H54 (cell line): ENCODE measurements around the gene ADRA2C.

Experiments used
- DNase-seq: peaks from one replicate; pipeline ENCODE4 v3.0.0; 2011; ENCODE audit warnings: low spot score, mixed read lengths; ENCODE audit not compliant: insufficient read length
- FAIRE-seq: peaks from 3 replicates; lab custom pipeline; 2011; peaks lifted over from hg19 to GRCh38; lab: Jason Lieb, UNC
- POLR2A ChIP-seq: IDR thresholded peaks from 2 replicates; pipeline ENCODE4 v1.6.1; 2011; ENCODE audit warnings: low read depth, mild to moderate bottlenecking, low read length

Gene ADRA2C

DNA sequence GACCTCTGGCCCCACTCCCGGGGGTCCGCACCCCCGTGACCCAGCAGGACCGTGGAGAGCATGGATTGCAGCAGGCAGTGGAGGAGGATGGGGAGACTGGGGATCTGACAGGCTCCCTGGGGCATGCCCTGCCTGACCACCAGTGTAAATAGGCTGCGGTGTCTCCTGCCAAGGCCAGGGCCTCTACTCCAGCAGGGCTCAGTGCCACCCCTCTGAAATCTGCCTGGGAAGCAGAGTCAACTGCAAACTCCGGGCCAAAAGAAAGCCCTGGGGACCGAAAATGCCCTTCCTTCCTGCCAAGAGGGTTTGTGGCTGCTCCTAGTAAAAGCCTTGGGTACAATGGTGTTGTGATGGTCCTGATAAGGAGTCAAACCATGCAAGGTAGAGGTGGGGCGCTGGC, 6.4 kb downstream of the ADRA2C start:
- FAIRE-seq (no peak), DNase-seq (no peak)
- no peak for TF ChIP-seq POLR2A

DNA sequence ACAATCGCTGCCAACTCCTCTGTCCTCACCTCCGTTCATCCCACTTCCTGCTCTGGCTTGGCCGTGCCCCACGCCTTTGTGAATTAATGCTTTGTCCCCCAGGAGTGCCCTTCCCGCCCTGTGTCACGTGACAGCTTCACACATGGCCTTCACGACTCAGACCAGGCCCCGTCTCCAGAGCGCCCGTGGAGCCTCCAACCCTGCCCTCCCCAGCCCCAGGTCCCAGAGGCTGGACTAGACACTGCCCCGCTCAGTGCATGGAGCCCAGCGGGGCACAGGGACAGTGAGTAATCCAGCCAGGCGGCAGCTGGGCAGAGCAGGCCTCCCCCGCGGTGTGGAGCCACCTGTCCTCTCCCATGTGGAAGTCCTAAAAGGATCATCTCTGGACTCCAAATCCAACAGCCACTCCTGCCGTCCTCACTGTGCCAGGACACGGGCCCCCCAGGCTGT, 7.4 kb downstream of the ADRA2C start:
- peak; percentile 28 for DNase-seq
- no peak for TF ChIP-seq POLR2A
- no peak for FAIRE-seq

DNA sequence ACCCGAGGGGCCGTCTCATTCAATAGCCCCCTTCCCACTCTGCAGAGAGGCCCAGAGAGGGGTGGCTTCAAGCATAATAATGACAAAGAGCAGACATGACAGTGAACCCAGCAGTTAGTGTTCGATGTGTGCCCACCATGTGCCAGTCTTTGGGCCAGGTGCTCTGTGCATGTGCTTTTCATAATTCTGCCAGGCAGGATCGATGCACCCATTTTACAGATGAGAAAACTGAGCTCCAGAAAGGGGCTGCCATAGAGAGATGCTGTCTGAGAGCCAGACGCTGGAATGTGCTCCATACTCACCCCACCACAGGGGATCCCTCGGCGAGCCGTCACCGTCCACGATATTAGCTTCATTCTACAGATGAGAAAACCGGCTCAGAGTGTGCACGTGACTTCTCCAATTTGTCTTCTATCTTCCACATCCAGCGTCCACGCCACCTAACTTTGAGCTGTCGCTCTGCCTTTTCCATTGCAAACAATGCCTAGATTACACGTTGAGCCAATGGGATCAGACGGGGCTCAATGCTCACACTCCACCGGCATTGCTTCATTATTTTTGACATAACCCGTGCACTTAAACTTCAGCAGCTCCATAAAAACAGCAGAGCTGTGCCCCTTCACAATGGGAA, 8.2 kb downstream of the ADRA2C start:
- no peak for FAIRE-seq
- no peak for TF ChIP-seq POLR2A

DNA sequence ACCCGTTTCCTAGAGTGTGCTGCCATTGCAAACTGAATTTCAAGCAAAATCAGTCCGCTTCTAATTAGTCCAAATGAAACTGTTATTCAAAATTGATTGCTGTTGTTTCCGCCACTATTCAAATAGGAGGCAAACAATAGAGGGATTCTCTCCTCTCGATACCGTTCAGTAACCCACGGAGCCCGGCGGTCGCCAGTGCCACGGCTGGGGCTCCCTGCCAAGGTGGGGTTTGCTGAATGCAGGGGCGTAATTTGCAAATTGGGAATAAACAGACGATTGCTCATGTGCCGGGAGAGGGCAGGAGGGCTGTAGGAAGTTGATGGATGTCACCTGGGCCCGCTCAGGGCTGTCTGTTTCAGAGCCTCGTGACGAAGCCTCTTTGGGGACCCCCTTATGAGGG, 8.8 kb downstream of the ADRA2C start:
- DNase-seq = no peak
- no peak for FAIRE-seq
- TF ChIP-seq POLR2A = no peak

More for the DNA sequence above, 8.2 kb downstream of the ADRA2C start:
- no peak for DNase-seq

DNA sequence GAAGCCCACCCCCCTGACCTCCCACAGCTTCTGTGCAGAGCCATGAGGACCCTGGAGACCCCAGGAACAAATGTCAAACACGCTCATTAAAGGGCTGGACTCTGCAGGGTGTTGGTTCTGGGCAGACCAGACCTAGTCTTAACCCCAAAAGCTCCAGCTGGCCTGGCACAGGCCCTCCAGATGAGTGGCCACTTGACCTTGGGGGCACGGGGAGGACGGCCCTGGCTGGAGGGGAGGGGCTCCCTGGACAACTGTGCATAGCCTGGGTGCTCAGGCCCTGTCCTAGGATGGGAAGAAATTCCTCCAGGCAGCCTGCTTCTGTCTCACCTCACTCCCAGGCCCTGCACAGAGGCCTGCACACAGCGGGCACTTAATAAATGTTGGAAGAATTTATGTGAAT, 9.4 kb downstream of the ADRA2C start:
- DNase-seq = no peak
- TF ChIP-seq POLR2A = no peak
- FAIRE-seq = no peak

DNA sequence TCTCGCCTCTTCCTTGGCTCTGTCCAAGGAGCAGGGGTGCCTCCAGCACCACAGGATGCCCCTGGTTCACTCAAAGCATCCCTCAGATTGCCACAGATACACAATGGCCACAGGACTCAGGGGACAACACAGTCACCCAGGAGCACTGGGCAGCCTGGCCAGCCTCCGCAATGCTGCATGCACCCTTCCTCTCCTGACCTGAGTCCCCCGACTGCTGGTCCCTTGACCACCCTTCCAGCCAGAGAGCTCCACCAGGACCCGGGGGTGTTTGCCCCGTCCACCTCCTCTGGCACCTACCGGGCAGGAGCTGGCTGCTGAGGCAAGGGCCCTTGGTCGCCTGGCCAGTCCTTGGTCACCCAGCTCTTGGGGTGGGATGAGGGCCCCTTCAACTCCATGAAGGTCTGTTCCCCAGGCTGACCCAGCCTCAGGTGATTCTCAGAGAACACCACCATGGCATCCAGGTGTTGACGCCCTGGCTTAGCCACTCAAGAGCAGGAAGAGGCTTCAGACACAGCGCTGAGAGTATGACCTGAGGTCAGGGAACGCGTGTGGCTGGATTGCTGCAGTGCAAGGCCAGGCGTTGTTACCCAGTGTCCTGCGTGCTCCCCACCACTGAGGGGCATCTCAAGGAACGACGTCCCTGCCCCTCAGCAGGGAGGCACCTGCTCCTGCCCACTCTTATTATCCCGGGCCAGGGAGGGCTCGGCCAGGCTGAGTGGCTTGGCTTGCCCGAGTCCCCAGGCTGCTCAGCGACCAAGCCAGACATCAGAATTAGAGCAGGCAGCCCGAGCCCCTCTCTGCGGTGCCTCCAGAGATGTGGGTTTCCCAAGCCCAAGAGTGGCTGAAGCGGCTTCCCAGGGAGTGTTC, 10.2 kb downstream of the ADRA2C start:
- no peak for FAIRE-seq
- no peak for TF ChIP-seq POLR2A

DNA sequence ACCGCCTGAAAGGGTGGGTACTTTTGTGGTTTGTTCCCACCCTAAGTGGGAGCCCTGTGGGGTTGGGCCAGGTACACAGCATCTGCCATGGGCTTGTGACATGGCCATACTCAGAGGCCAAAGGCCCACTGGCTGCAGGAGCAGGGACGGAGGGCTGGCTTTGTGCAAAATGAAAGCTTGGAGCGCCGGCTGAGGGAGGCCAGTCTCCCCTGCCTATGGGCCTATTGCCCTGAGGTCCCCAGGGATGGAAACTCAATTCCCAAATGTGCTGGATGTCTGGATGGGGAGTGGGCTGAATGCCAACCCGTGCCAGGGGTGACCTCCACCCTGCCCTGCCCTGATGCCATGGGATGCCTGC, 10.8 kb downstream of the ADRA2C start:
- DNase-seq = no peak
- no peak for FAIRE-seq
- TF ChIP-seq POLR2A = no peak

More for the DNA sequence above, 10.2 kb downstream of the ADRA2C start:
- DNase-seq = no peak

DNA sequence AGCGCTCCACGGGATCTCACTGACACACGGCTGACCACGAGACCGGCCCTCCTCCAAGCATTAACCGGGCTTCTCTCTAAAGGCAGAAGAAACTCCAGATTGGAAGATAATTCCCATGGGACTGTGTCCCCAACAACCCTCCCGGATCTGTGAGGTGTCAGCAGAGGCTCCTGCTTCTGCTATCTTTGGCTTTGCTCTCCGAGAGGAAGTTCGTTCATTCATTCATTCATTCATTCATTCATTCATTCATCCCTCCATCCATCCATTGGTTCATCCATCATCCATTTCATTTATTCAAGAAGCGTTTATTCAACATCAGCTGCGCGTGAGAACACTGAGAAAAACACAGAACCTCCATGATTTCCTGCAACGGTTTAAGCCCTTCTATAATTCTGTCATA, 11.5 kb downstream of the ADRA2C start:
- FAIRE-seq = no peak
- DNase-seq = no peak
- no peak for TF ChIP-seq POLR2A

DNA sequence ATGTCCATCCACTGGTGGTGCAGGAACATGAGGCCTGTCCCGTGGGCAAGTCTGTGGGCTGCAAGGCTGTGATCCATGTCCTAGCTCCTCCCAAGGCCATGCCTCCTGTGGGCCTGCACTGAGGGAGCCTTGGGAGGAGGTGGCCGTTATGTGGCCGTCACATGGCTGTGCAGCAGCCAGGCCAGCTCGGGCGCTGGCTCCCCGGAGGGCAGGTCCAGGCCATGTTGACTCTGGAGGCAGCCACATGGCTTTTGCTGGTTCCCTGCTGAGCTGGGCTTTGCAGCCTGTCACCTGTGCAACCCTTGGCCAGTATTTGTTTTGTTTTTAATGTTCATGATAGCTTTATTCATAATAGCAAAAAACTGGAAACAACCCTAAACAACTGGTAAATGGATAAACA, 13.3 kb downstream of the ADRA2C start:
- no peak for FAIRE-seq
- no peak for DNase-seq
- TF ChIP-seq POLR2A = no peak

DNA sequence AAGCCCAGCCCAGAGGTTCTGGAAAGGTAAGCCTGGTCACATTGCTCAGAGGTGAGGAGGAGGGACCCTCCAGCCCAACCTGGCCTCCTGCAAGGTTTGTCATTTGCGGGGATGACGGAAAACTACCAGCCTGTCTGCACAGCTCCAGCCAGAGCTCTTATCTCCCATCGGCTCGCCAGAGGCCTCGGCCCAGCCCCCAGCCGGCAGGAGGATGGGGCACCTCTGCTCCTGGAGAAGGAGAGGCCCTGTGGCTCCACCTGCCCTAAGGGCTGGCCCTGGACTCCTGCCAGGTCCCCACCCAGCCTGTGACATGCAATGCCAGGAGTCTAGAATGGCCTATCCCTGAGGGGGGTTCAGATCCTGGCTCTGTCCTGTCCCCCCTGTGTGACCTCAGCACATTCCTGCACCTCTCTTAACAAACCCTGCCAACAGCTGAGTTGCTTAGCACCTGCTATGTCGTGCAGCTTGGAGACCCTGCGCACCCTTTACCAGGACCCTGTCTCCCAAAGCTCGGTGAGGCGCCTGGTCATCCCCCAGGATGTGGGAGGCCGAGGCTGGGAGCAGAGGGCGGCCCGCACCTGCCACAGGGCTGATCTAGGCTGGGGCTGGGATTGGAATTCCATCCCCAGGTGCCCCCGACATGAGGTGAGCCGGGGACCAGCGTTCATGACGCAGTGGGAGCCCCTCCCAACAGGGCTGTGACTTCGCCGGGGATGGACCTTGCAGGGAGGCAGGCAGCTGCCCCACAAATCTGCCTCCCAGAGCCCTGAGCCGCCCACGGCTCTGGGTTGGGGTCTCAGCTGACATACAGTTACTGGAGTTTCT, 14.4 kb downstream of the ADRA2C start:
- FAIRE-seq = no peak
- no peak for DNase-seq
- TF ChIP-seq POLR2A = no peak

DNA sequence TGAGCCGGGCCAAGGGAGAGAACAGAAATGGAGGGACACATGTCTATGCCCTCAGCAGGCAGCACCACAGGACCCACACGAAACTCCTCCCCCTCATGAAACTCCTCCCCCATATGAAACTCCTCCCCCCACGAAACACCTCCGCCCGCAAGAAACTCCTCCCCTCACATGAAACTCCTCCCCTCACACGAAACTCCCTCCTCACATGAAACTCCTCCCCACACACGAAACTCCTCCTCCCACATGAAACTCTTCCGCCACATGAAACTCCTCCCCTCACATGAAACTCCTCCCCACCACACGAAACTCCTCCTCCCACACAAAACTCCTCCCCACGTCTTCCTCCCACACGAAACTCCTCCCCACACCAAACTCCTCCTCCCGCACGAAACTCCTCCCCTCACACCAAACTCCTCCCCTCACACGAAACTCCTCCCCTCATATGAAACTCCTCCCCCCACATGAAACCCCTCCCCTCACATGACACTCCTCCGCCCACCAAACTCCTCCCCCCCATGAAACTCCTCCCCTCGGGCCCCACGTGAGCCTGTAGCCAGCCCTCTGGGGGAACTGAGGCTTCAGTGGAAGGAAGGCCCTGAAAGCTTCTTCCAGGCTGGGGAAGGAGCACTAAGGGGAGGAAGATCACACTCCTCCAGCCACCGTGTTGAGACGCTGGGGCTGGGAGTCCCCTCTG, 15.2 kb downstream of the ADRA2C start:
- DNase-seq = no peak

DNA sequence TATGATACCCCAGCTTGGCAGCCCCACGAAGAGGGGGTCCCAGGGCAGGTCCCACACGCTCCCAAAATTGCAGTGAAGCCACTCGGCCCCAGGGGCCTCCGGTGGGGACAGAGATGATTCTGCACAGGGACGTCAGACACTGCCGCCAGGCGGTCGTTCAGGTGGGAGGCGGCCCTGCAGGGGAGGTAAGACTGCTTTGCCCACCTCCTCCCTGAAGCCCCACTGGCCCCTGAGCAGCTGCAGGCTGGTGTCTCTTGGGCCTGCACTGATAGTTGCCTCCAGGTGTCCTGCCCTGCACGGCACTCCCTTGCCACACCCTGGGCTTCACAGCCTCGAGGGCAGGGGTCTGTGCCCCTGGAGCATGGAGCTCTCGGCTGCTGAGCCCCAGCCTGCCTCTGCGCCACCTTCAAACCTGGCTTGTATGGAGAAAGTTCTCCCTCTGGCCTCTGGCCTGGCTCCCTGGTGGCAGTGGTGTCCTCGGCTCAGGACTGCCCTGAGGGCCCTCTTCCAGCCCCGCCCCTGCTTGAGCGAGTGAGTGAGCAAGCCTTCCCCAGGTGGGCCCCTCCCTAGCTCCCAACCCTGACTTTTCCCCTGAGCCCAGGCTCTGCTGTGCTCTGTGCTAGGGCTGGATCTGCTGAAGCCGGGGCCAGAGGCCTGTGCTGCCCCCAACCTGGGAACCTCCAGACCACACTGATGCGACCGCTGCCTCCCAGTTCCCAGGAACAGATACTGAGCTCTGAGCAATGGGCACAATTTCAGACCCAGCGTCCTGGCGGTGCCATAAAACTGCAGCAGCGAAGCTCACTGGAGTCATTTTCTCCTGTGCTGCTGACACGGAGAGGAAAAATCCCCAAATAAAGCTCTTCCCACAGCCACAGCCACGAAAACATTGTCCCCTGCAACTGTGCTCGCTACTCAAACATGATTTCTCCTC, 16.1 kb downstream of the ADRA2C start:
- DNase-seq (no peak), FAIRE-seq (no peak)
- TF ChIP-seq POLR2A = no peak

More for the DNA sequence above, 15.2 kb downstream of the ADRA2C start:
- no peak for TF ChIP-seq POLR2A
- FAIRE-seq = no peak

DNA sequence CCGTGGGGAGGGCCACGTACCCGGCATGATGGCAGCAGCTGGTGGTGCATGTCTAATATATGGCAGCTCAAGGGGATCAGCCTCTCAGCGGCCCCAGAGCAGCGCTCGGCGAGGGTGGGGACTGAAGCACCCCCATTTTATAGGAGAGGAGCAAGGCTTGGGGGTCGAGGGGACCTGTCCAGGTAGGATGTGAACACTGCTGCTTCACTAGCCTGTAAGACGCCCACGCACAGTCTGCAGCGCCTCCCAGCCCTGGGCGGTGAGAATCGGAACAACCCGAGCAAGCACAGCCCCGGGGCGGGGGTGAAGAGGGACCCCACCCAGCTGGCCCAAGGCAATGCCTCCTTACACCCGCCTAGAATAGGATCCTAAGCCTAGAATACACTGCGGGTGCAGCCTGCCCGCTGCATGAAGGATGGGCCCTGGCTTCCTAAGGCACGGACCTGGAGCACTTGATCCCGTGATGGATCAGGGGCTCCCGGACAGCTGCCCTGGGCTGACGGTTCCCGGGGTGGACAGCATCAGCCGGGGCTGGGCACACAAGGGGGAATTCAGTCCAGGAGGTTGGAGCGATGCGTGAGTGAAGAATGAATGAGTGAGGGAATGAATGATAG, 17.6 kb downstream of the ADRA2C start:
- FAIRE-seq = no peak
- DNase-seq = no peak
- TF ChIP-seq POLR2A = no peak
